ENCODE data around the gene MCFD2. TPM values are rescaled to one million over a fixed set of nuclear protein-coding genes. Genes with fewer than 3 reads are reported as not detected.

The MCFD2 gene
- polyA plus RNA-seq, 1 of the 3 experiments (the other 2 are of a cell fraction), result 88.2 TPM

DNA sequence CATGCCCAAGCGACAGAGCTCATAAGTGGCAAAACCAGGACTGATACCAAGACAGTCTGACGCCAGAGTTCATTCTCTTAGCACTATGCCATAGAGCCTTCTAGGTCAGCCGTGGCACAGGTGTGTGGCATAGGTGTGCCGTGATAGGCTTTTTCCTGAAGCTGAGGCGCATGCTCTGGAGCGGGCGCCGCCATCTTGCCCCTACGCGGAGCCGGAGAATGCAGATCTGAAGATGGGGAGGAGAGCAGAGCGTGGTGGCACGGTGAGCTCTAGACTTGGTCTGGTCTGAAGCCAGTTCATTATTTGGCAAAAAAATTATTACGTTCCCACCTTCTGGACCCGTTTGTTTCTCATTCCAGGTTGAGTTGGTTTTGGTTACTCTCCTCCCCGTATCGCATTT lies 16.6 kb downstream of the MCFD2 start:
- no peak overlapping the region for H2AFZ ChIP-seq (ENCODE audit: low read depth)
- no peak overlapping the region for H3K4me3 ChIP-seq (ENCODE audit: low read depth in 2 of 2, low read length in 1 of 2)
- peaks cover 0 to 7% of the 10 kb centered on the region in 2 experiments; a peak in 2 of 4 replicates for H3K4me1 ChIP-seq (ENCODE audit: control insufficient read depth in 1 of 2, insufficient read depth in 2 of 2, low read depth in 1 of 2, low read length in 1 of 2)
- ChIA-PET POLR2A (no interaction called here), CTCF (interaction anchor here (0.6 to 2.3 kb wide), 8 partner anchors 8 to 424 kb away, joined by 3 to 13 read pairs (median 6); no protein-coding TSS in a partner anchor)
- no peak overlapping the region for H3K27ac ChIP-seq (ENCODE audit: low read depth in 2 of 2, low read length in 1 of 2)
- no peaks in the 10 kb centered on the region for H4K20me1 ChIP-seq (ENCODE audit: insufficient read depth)
- H3K79me2 ChIP-seq (ENCODE audit: insufficient read depth), result no peaks in the 10 kb centered on the region
- no peak for TF ChIP-seq USF2 (IDR thresholded peaks at IDR 0.05; ENCODE audit: borderline replicate concordance, low read depth, low read length)
- no peak for TF ChIP-seq TEAD4 (IDR thresholded peaks at IDR 0.05; ENCODE audit: borderline replicate concordance, insufficient read depth)
- TF ChIP-seq MEF2A (IDR thresholded peaks at IDR 0.05; ENCODE audit: borderline replicate concordance, low read depth), result no peak
- no peak for TF ChIP-seq USF1 (IDR thresholded peaks at IDR 0.05; ENCODE audit: borderline replicate concordance, low read depth)
- no peak for TF ChIP-seq FOSL2 (IDR thresholded peaks at IDR 0.05; ENCODE audit: borderline replicate concordance, low read depth)
- no peak for TF ChIP-seq YY1 (IDR thresholded peaks at IDR 0.05; ENCODE audit: low read depth)
- no peak for TF ChIP-seq CHD2 (IDR thresholded peaks at IDR 0.05; ENCODE audit: low read length, partially characterized antibody)
- no peak for TF ChIP-seq SIN3A (IDR thresholded peaks at IDR 0.05; ENCODE audit: borderline replicate concordance, low read depth, low read length)
- no peak for TF ChIP-seq NRF1 (IDR thresholded peaks at IDR 0.05; ENCODE audit: low read depth, low read length)
- TF ChIP-seq TAF1 (IDR thresholded peaks at IDR 0.05; ENCODE audit: borderline replicate concordance, low read depth, low read length), result no peak
- TF ChIP-seq RCOR1 (IDR thresholded peaks at IDR 0.05; ENCODE audit: low read length), result no peak
- TF ChIP-seq MXI1 (IDR thresholded peaks at IDR 0.05; ENCODE audit: low read depth, low read length), result no peak
- TF ChIP-seq SMC3 (IDR thresholded peaks at IDR 0.05; ENCODE audit: low read depth, low read length), result no peak
- H3K9me3 ChIP-seq, result no peaks in the 10 kb centered on the region
- DNase-seq, result no peak
- no peaks in the 10 kb centered on the region for H3K9me2 ChIP-seq
- H3K27me3 ChIP-seq (ENCODE audit: insufficient read depth), result no peaks in the 10 kb centered on the region
- no peak overlapping the region for H3K4me2 ChIP-seq
- peaks cover 9 to 14% of the 10 kb centered on the region in 2 experiments for H3K36me3 ChIP-seq (replicated peaks in 1 of 2; ENCODE audit: control insufficient read depth in 1 of 2, insufficient read depth in 2 of 2, low read length in 1 of 2)
- no peak overlapping the region for H3K9ac ChIP-seq
- 90% methylated on average over 17 of the region's 17 CpGs for WGBS (ENCODE audit: low lambda C conversion rate)
- peaks cover 25% of the 10 kb centered on the region for H3F3A ChIP-seq (replicated peaks; ENCODE audit: insufficient read depth)

- TF ChIP-seq ELF1 (IDR thresholded peaks at IDR 0.05) (no peak), RXRA (IDR thresholded peaks at IDR 0.05; ENCODE audit: borderline replicate concordance, low read depth) (no peak), MXI1 (IDR thresholded peaks at IDR 0.05; ENCODE audit: low read depth, low read length) (no peak), NRF1 (IDR thresholded peaks at IDR 0.05; ENCODE audit: low read depth, low read length) (no peak), YY1 (IDR thresholded peaks at IDR 0.05; ENCODE audit: low read depth) (no peak), RAD21 (IDR thresholded peaks at IDR 0.05; ENCODE audit: low read length) (no peak), FOXM1 (IDR thresholded peaks at IDR 0.05; ENCODE audit: low read depth) (no peak), RFX5 (IDR thresholded peaks at IDR 0.05; ENCODE audit: low read length) (no peak), EZH2phosphoT487 (IDR thresholded peaks at IDR 0.05; ENCODE audit: borderline replicate concordance, low read depth) (no peak), SMC3 (IDR thresholded peaks at IDR 0.05; ENCODE audit: low read depth, low read length) (no peak), POLR2AphosphoS5 (IDR thresholded peaks at IDR 0.05; ENCODE audit: low read depth, low read length) (no peak), GABPA (IDR thresholded peaks at IDR 0.05; ENCODE audit: low read depth) (no peak), SIN3A (IDR thresholded peaks at IDR 0.05; ENCODE audit: borderline replicate concordance, low read depth, low read length) (no peak), NFIC (IDR thresholded peaks at IDR 0.05; ENCODE audit: borderline replicate concordance) (no peak), USF2 (IDR thresholded peaks at IDR 0.05; ENCODE audit: borderline replicate concordance, low read depth, low read length) (no peak), CHD2 (IDR thresholded peaks at IDR 0.05; ENCODE audit: low read length, partially characterized antibody) (no peak)
- TF ChIP-seq, protein P1, sequence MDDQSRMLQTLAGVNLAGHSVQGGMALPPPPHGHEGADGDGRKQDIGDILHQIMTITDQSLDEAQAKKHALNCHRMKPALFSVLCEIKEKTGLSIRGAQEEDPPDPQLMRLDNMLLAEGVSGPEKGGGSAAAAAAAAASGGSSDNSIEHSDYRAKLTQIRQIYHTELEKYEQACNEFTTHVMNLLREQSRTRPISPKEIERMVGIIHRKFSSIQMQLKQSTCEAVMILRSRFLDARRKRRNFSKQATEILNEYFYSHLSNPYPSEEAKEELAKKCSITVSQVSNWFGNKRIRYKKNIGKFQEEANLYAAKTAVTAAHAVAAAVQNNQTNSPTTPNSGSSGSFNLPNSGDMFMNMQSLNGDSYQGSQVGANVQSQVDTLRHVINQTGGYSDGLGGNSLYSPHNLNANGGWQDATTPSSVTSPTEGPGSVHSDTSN (IDR thresholded peaks at IDR 0.05), result no peak
- 91% methylated on average over 5 of the region's 5 CpGs for WGBS (ENCODE audit: low lambda C conversion rate)
- CTCF ChIA-PET, result interaction anchor here (1.8 to 2.1 kb wide), 3 partner anchors 10 to 425 kb away, joined by 4 to 13 read pairs (median 7); no protein-coding TSS in a partner anchor
These were observed 17.6 kb downstream of the MCFD2 start for GRCh38 chr2:46898024-46898423.

More at GRCh38 chr2:46898024-46898423, 17.6 kb downstream of the MCFD2 start:
- H3K79me2 ChIP-seq (ENCODE audit: insufficient read depth), result no peaks in the 10 kb centered on the region
- H3K9me2 ChIP-seq, result no peaks in the 10 kb centered on the region
- H4K20me1 ChIP-seq (ENCODE audit: insufficient read depth), result no peaks in the 10 kb centered on the region
- H3K4me3 ChIP-seq (ENCODE audit: low read depth in 2 of 2, low read length in 1 of 2), result no peak overlapping the region
- peaks cover 9 to 14% of the 10 kb centered on the region in 2 experiments for H3K36me3 ChIP-seq (replicated peaks in 1 of 2; ENCODE audit: control insufficient read depth in 1 of 2, insufficient read depth in 2 of 2, low read length in 1 of 2)
- H3K4me2 ChIP-seq, result no peak overlapping the region
- H3K4me1 ChIP-seq (ENCODE audit: control insufficient read depth in 1 of 2, insufficient read depth in 2 of 2, low read depth in 1 of 2, low read length in 1 of 2), result peaks cover 0 to 7% of the 10 kb centered on the region in 2 experiments; a peak in 2 of 4 replicates
- no peaks in the 10 kb centered on the region for H3K9me3 ChIP-seq
- H3K9ac ChIP-seq, result no peak overlapping the region
- POLR2A ChIA-PET, result no interaction called here
- H2AFZ ChIP-seq (ENCODE audit: low read depth), result no peak overlapping the region
- H3K27ac ChIP-seq (ENCODE audit: low read depth in 2 of 2, low read length in 1 of 2), result no peak overlapping the region
- no peaks in the 10 kb centered on the region for H3K27me3 ChIP-seq (ENCODE audit: insufficient read depth)
- H3F3A ChIP-seq (replicated peaks; ENCODE audit: insufficient read depth), result peaks cover 25% of the 10 kb centered on the region
- no peak for DNase-seq

All from SK-N-SH (cell line).